LNCAP (cell line): Measurements from ENCODE around the gene ITSN1.

ENCODE experiments used
- TF ChIP-seq, protein P1 (sequence below): fragments of 450-650 bp; IDR thresholded peaks from 2 replicates; pipeline ENCODE4 v1.5.1; 2017; ENCODE audit warnings: mild to moderate bottlenecking

Gene ITSN1

DNA sequence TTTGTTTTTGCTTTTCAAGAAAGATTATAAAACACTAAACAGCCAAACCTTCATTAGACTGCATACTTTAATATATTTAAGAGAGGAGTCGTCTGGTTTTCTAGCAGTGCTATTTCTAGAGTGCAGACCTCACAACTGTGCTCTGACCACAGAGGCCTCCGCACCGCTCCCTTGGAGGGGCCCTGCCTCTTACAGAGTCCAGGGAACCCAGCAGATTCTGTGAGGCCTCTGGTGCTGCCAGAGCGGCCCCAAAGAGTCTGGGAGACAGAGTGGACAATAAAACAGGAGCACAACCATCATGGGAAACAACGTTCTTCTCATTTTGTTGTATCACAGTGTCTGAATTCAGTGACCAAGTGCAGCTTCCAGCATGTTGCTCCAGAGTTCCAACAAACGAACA lies 267.5 kb downstream of the ITSN1 start:
- TF ChIP-seq, protein P1, sequence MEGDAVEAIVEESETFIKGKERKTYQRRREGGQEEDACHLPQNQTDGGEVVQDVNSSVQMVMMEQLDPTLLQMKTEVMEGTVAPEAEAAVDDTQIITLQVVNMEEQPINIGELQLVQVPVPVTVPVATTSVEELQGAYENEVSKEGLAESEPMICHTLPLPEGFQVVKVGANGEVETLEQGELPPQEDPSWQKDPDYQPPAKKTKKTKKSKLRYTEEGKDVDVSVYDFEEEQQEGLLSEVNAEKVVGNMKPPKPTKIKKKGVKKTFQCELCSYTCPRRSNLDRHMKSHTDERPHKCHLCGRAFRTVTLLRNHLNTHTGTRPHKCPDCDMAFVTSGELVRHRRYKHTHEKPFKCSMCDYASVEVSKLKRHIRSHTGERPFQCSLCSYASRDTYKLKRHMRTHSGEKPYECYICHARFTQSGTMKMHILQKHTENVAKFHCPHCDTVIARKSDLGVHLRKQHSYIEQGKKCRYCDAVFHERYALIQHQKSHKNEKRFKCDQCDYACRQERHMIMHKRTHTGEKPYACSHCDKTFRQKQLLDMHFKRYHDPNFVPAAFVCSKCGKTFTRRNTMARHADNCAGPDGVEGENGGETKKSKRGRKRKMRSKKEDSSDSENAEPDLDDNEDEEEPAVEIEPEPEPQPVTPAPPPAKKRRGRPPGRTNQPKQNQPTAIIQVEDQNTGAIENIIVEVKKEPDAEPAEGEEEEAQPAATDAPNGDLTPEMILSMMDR = no peak

DNA sequence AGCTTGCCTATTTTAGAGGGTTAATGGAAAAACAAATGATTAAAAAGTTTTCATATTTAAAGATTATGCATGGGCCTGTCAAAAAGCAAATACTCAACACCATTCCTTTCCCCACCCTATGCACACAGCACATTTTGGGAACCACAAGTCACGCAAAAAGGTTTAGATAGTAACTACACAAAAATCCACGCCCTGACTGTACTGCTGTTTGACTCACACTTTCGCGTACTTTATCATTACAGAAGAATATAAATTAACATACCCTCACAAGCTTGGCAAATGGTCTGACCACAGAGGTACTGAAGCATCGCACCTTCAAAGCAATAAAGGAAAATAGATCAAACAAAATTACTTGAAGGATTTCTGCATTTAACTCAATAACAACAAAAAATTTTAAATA lies 271.9 kb downstream of the ITSN1 start:
- TF ChIP-seq, protein P1 = no peak

DNA sequence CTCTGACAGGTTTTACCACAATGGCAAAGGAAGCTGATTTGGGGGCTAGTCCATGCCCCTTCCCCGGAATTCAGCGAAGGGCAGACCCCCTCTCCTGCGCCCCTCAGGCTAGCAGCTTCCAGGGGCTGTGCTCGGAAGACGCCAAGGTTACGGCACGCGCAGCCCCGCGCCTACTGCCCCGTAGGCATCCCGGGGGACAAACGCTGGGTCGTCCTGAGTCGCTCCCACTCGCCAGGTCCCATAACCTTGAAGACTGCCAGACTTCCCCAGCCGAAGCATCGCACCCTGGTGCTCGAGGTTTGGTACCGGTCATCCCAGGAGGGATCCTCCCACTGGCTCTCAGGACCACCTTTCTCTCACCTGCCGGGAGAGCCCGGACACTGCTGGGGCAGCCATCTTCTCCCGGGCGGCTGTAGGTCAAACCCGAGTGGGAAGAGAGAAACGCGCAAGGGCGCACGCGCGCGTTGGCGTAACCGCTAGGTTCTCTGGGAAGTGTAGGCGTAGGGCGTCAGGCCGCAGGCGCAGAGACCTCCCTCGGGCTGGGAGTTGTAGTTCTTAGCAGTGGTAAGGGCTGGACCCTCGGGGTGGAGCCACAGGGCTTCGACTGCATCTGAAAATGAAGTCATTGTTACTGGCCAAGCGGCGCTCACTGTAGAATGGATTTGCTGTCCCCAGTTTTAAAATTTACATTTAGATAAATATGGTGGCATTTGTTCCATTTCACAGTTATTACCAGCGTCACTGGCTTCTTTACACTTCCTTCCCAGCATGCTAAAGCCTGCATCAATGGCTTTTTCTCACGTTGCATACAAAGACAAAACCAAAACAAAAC lies 273.3 kb downstream of the ITSN1 start, which contains the start of gene ATP5PO:
TSS of gene ATP5PO (minus strand) at position 437 of the 832 bp plus-strand sequence. CDS start at position 396, 41 bp downstream.
- TF ChIP-seq, protein P1 = no peak

DNA sequence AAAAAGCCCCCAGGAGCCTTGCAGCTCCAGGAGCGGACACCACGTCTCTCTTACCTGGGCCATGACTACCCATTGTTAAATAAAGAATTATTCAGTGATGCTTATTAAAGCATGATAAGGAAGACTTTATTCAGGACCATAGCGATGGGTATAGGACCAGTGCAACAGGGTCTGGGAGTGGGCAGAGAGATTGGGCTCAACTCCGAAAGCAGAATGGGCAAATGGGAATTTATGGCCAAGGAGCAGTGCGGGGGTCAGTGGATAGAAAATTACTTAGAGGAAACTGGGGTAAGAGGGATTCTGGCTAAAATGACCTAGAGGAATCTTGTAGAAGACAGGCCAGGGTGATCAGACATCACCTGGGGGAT lies 273.9 kb downstream of the ITSN1 start:
- TF ChIP-seq, protein P1 = no peak

DNA sequence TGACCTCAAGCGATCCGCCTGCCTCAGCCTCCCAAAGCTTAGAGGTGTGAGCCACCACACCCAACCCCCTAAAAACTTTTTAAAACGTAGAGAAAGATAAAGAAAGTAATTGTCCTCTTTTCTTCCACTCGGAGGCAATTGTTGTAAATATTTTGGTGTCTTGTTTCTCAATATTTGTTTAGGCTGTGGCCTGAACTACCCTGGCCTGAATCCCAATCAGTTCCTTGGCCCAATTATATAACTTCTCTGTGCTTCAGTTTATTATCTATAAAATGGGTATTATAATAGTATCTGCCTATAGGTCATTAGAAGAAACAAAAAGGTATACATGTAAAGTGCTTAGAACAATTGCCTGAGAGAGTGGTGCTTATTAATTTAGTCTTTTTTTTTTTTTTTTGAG lies 275.1 kb downstream of the ITSN1 start:
- TF ChIP-seq, protein P1 = no peak

DNA sequence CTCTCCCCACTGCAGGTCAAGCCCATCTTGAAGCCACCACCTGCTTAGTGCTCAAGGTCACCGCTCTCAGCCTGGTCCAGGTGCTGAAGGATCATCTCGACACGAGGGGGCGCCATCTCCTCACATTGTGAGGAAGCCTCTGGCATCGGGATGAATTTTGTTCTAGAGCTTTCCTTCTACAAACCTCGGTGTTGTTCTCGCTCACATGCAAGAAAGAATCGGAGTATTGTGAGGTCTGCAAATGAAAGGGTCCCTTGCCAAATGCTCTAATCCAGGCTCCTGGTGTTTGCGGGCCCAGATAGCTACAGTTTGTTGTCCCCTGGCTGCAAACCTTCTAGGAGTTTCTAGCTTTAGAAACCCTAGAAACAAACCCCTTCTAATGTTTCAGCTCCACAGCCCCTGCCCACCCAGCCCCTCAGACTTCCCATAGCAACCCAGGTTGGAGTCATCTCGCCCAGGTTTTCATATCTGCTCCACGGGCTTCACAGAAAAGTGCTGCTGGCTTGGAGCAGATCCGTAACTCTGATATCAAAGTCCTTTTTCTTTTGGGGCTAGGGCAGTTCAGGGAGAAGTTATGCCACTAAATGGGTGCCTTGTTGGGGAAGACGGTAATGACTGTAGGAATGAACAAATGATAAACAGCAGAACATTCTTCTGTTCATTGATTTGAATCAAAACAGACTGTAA lies 281.9 kb downstream of the ITSN1 start:
- TF ChIP-seq, protein P1 = peak; percentile 75

DNA sequence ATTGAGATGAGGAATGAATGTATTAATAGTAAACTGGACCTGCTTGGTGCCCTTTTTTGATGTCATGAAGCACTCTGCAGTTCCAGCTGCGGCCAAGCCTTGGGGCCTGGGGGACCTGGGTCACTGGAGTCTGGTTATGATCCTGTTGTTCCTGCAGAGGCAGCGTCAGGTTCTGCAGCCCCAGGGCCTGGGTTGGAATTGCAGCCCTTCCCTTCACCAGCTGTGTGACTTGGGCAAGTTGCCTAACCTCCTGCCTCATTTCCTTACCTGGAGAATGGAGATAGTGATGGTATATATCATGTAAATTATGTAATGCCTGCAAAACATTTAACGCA lies 282.4 kb downstream of the ITSN1 start:
- TF ChIP-seq, protein P1 = no peak
